Measurements from ENCODE around the gene RANBP9. TPM values are rescaled to one million over a fixed set of nuclear protein-coding genes. Genes with fewer than 3 reads are reported as not detected.

Gene RANBP9
- total RNA-seq, 2 donors from 2014 or later: 51.6 to 53.8 TPM

DNA sequence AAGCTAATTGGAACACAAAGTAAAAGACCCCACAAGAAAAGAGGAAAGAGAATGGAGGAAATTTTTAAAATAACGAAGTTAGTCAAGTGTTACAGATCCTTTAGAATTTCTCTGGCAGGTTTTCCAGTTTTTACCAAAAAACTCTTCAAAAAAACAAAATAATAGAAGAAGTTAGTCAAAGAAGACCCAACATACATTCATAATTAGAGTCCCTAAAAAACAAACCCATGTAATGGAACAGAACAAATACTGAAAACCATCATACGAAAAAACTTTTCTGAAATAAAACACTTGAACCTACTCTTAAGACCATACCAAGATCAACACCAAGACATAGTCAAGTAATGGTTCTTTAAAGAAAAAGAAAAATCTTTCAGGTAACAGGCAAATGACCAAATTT, 31.6 kb downstream of the RANBP9 start:
- H3K9me3 ChIP-seq: peaks cover 6% of the 10 kb centered on the region
- H3K27me3 ChIP-seq (replicated peaks; ENCODE audit: insufficient read depth): no peaks in the 10 kb centered on the region
- no peak overlapping the region for H3K4me3 ChIP-seq
- no peaks in the 10 kb centered on the region for H3K36me3 ChIP-seq
- ATAC-seq (ENCODE audit: insufficient number of reproducible peaks, low FRiP score, low read depth): no peak
- no peak for DNase-seq (ENCODE audit: low spot score)
- peaks cover 18 to 22% of the 10 kb centered on the region in 2 donors for H3K4me1 ChIP-seq (ENCODE audit: control insufficient read depth in 1 of 2, low read depth in 2 of 2)
- TF ChIP-seq, protein P1, sequence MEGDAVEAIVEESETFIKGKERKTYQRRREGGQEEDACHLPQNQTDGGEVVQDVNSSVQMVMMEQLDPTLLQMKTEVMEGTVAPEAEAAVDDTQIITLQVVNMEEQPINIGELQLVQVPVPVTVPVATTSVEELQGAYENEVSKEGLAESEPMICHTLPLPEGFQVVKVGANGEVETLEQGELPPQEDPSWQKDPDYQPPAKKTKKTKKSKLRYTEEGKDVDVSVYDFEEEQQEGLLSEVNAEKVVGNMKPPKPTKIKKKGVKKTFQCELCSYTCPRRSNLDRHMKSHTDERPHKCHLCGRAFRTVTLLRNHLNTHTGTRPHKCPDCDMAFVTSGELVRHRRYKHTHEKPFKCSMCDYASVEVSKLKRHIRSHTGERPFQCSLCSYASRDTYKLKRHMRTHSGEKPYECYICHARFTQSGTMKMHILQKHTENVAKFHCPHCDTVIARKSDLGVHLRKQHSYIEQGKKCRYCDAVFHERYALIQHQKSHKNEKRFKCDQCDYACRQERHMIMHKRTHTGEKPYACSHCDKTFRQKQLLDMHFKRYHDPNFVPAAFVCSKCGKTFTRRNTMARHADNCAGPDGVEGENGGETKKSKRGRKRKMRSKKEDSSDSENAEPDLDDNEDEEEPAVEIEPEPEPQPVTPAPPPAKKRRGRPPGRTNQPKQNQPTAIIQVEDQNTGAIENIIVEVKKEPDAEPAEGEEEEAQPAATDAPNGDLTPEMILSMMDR (IDR thresholded peaks at IDR 0.05): no peak
- H3K27ac ChIP-seq: no peak overlapping the region

DNA sequence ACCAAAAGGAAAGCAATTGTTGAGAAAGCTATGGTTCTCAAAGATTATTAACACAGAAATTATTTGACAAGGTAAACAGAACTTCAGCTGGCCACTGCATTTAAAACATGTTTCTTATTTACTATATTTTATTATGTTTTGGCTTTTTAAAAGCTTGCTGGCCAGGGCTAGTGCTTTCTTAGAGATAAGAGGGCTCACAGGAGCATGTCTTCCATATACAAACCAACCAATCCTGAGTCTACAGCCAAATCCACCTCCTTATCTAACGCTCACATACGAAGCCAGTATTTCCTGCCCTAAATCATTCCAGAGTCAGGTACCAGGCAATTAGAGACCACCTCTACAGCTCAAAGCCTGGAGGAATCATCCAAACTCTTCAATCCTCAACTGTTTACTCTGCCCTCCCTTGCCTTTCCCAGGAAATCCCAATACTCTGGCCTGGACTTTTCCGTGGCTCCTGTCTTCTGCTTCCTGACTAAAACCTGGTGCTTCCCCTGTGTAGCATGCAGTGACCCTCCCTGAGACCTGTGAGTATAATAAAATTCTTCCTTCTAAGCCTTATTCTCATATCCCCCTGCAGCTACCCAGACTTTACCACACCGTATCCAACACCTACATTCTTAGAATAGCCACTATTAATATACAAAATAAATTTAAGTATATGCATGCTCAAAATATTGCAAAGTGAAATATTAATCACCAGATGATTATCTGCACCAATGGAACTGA, 33.2 kb downstream of the RANBP9 start:
- Histone ChIP-seq H3K36me3 (no peaks in the 10 kb centered on the region), H3K9me3 (peaks cover 6% of the 10 kb centered on the region), H3K27ac (no peak overlapping the region), H3K4me3 (no peak overlapping the region), H3K4me1 (ENCODE audit: control insufficient read depth in 1 of 2, low read depth in 2 of 2) (peaks cover 20 to 23% of the 10 kb centered on the region in 2 donors), H3K27me3 (replicated peaks; ENCODE audit: insufficient read depth) (no peaks in the 10 kb centered on the region)
- DNase-seq (ENCODE audit: low spot score) (no peak), ATAC-seq (ENCODE audit: insufficient number of reproducible peaks, low FRiP score, low read depth) (no peak)
- TF ChIP-seq, protein P1 (IDR thresholded peaks at IDR 0.05): no peak

DNA sequence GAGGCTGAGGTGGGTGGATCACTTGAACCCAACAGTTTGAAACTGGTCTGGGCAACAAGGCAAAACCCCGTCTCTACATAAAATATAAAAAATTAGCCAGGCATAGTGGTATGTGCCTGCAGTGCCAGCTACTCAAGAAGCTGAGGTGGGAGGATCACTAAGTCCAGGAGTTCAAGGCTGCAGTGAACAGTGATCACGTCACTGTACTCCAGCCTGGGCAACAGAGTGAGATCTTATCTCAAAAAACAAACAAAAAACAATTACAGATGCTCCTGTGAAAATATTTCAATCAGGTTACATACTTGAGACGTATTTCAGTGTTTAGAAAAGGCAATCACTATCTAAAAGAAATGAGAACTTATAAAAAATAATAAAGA, 33.8 kb downstream of the RANBP9 start:
- Histone ChIP-seq H3K36me3 (no peaks in the 10 kb centered on the region), H3K27ac (no peak overlapping the region), H3K9me3 (peaks cover 6% of the 10 kb centered on the region), H3K27me3 (replicated peaks; ENCODE audit: insufficient read depth) (no peaks in the 10 kb centered on the region), H3K4me3 (no peak overlapping the region), H3K4me1 (ENCODE audit: control insufficient read depth in 1 of 2, low read depth in 2 of 2) (peaks cover 23 to 27% of the 10 kb centered on the region in 2 donors)
- DNase-seq (ENCODE audit: low spot score) (no peak), ATAC-seq (ENCODE audit: insufficient number of reproducible peaks, low FRiP score, low read depth) (no peak)
- TF ChIP-seq, protein P1 (IDR thresholded peaks at IDR 0.05): no peak

DNA sequence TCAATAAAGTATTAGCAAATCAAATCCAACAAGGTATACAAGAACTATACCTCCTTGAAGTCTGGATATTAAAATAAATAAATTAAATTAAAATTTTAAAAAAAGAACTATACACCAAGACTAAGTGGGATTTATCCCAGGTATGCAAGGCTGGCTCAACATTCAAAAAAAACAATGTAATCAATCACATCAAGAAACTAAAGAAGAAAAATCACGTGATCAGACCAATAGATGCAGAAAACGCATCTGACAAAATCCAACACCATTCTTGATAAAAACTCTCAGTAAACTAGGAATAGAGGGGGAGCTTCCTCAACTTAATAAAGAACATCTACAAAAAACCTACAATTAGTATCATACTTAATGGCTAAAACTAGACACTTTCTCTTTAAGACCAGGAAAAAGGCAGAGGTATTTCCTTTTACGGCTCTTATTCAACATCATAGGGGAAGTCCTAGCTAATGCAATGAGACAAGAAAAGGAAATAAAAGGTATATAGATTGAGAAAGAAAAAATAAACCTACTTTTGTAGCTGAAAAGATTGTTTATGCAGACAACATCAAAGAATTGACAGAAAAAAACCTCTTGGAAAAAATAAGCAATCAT, 35.0 kb downstream of the RANBP9 start:
- H3K27me3 ChIP-seq (replicated peaks; ENCODE audit: insufficient read depth): no peaks in the 10 kb centered on the region
- peaks cover 6% of the 10 kb centered on the region for H3K9me3 ChIP-seq
- no peak for ATAC-seq (ENCODE audit: insufficient number of reproducible peaks, low FRiP score, low read depth)
- H3K36me3 ChIP-seq: no peaks in the 10 kb centered on the region
- no peak overlapping the region for H3K4me3 ChIP-seq
- TF ChIP-seq, protein P1 (IDR thresholded peaks at IDR 0.05): no peak
- DNase-seq (ENCODE audit: low spot score): no peak
- no peak overlapping the region for H3K27ac ChIP-seq
- peaks cover 24 to 32% of the 10 kb centered on the region in 2 donors for H3K4me1 ChIP-seq (ENCODE audit: control insufficient read depth in 1 of 2, low read depth in 2 of 2)

DNA sequence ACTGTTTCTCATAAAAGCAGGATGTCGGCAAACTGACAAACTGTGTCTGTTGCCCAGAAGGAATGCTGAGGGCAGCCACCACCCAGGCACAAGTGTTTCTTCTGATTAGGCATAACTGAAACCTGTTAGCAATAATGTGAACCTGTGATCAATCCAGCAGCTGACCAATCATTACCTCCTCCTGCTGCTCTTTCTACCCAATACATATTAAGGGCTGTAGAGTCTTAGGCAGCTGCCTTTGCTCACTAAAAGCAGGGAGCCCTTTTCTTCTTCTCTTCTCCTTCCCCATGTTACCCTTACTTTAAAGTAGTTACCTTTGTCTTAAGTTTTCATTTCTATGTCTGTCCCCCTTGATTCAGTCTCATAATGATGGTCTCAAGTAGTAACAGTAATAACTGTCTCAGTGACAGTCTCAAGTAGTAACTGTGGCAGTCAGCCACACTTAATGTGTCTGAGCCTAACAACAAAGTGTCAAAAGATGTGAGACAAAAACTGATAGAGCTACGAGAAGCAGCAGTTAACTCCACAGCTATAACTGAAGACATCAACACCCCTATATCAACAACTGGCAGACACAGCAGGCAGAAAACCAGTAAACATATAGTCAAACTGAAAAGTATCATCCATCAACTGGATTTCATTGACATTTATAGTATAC, 37.0 kb downstream of the RANBP9 start:
- no peaks in the 10 kb centered on the region for H3K27me3 ChIP-seq (replicated peaks; ENCODE audit: insufficient read depth)
- ATAC-seq (ENCODE audit: insufficient number of reproducible peaks, low FRiP score, low read depth) (no peak), DNase-seq (ENCODE audit: low spot score) (no peak)
- H3K36me3 ChIP-seq: no peaks in the 10 kb centered on the region
- H3K4me3 ChIP-seq: no peak overlapping the region
- no peak overlapping the region for H3K27ac ChIP-seq
- peaks cover 24 to 32% of the 10 kb centered on the region in 2 donors for H3K4me1 ChIP-seq (ENCODE audit: control insufficient read depth in 1 of 2, low read depth in 2 of 2)
- TF ChIP-seq, protein P1 (IDR thresholded peaks at IDR 0.05): no peak
- H3K9me3 ChIP-seq: peaks cover 6% of the 10 kb centered on the region
